GM19395 (cell line): ENCODE measurements around the gene ABCB10.
"Not testable (repeated sequence)": the region's sequence is repeated elsewhere in the genome, so short reads cannot be mapped to it uniquely, and the experiment has no call there.

Source experiments
- ATAC-seq: cut with Tn5 transposase; IDR thresholded peaks from one replicate; pipeline ENCODE4 v1.9.1; 2021; ENCODE audit warnings: mild to moderate bottlenecking, moderate library complexity; ENCODE audit not compliant: unreplicated experiment

The ABCB10 gene

GRCh38 chr1:229558460-229559335 is at the start of gene ABCB10:
TSS of gene ABCB10 (minus strand) at chr1:229558707. CDS start at chr1:229558652, 55 bp downstream.
- ATAC-seq, result peak; percentile 83

DNA sequence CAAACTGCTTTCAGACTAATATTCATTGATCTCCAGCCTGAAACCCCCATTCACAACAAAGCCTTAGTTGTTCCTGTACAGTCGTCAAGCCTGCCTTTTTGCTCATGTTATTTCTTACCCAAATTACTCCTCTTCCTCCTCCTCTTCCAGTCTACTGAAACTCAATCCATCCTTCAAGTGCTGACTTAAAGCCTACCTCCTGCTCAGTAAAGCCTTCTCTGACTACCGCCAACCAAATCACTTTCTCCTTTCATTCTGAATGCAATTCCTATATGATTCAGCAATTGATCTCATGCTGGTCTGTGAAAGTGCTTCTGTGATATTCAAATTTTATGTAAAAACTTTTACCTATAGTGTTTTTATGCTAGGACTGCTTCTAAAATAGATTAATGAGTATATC is 48.9 kb upstream of the ABCB10 start:
- no peak for ATAC-seq

DNA sequence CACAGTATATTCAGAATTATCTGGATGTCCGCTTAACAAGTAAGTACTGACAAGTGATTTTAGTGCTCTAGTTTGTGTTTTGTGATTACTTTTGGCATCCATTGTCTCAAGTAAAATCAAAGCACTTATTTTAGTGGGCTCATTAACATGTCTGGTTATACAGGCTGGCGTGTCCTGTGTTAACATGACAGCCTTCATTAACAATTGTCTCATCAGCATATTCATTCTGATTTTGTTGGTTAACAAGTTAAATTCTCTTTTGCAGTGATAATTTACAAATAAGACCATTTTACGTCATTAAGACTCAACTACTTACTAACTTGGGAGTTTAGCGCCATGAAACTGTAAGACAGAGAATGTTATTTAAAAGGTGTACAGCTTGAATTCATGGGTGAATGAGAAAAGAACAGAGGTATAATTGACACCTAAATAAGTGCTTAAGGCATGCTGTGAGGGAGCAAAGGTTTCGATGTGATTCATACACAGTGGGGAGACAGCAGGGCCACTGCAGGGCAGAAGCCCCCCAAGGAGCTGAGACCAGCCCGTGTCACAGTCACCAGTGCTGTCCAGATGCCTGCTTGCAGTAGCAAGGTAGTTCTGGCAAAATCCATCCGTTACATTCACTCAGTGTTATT is 45.0 kb upstream of the ABCB10 start:
- no peak for ATAC-seq

GRCh38 chr1:229600229-229600628 is 41.7 kb upstream of the ABCB10 start:
- no peak for ATAC-seq

- no peak for ATAC-seq
Measured at GRCh38 chr1:229599218-229599954, 40.9 kb upstream of the ABCB10 start.

- no peak for ATAC-seq
Measured at GRCh38 chr1:229597877-229598276, 39.4 kb upstream of the ABCB10 start.

DNA sequence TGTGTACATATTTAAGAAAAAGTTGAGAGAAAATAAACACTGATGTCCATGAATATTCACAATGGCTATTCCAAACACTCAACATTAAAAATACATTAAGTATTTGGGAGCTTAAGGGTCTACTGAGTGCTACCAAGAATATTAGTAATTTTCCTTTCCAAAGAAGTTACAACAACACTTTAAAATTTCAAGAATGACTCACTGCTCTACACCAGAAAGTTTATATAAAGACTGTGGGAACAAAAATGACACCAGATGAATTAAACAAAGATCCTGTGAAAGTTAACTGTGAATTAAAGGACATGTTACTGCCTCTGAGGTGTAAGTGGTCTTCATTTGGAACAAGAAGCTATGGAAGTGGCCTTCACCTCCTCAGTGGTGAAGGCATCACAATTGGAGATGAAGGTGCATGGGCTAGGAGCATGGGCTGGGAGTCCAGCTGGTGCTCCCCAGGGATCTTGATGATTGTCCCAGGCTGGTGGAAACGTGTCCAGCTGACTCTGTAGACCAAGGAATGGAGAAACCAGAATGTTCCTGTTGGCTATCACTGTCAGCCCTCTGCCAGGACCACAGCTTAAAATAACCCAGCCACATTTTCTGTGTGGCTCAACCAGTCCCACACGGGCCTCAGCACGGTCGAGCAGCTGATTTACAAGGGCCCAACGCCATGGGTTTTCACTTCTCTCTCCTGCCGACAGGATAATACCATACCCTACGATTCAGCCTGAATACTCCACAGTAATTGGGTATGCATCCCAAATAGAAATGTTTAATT is 38.6 kb upstream of the ABCB10 start:
- ATAC-seq, result no peak

DNA sequence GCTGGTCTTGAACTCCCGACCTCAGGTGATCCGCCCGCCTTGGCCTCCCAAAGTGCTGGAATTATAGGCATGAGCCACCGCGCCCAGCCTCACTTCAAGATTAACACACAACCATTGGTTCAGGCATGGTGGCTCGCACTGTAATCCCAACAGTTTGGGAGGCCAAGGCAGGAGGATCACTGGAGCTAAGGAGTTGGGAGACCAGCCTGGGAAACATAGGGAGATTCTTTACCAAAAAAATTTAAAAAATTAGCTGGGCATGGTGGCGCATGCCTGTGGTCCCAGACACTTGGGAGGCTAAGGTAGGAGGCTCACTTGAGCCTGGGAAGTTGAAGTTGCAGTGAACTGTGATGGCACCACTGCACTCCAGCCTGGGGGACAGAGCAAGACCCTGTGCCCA is 37.4 kb upstream of the ABCB10 start:
- ATAC-seq, result not testable (repeated sequence)

DNA sequence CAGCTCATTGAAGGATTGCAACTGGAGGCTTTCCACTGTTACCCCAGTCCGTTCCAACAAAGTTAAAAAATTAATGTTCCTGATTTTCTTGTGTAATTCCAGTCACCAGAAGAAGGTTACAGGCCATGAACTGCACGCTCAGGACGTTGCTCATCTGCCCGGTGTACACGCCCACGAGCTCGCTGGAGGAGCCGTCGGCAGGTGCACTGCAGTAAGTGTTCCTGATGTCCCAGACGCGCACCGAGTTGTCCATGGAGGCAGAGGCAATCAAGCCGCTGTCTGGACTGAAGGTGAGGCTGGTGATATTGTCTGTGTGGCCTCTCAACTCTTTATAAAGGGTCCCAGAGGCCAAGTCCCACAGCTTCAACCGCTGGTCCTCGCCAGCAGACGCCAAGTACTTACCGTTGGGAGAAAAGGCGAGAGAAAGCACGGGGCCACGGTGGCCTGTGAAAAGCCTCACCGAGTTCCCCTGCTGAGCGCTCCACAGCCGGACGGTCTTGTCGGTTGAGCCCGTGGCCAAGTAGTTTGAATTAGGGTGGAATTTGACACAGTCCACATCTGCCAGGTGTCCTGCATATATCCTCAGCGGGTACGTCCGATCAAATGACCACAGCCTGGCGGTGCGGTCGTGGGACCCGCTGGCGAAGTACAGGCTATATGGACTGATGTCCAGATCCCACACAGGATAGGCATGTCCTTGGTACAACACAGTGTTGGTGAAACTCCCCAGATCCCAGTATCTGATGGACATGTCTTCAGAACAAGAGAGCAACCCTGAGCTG is 35.9 kb upstream of the ABCB10 start:
- ATAC-seq, result no peak

DNA sequence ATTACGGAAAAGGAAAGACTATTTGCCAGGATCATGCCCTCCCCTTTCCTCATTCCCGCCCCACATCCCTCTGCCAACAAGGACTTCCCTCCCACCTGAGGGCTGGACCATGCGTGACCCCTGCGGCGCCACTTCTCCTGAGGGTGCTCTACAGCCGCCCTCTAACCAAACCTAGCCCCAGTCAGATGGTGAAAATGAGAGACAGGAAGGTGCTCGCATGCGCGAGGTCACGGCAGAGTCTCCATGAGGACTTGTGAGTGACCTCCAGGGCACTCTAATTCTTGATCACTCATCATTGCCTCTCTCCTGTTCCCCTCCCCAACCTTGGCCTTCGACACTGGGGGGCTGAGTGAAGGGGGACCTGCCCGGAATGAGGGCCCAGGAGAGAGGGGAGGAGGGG is 35.3 kb upstream of the ABCB10 start:
- no peak for ATAC-seq

DNA sequence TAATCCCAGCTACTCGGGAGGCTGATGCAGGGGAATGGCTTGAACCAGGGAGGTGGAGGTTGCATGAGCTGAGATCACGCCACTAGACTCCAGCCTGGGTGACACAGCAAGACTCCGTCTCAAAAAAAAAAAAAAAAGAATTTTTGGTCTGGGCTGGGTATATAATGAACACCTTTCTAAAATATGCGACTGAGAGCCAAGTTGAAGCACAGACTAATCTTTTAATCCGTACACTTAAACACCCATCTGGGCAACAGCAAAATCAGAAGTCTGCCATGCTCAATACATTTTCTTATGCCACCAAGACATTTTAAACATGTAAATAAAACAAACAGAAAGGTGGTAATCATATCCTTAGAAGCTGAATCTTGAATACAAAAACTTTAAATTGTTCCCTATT is 31.6 kb upstream of the ABCB10 start:
- ATAC-seq, result no peak

DNA sequence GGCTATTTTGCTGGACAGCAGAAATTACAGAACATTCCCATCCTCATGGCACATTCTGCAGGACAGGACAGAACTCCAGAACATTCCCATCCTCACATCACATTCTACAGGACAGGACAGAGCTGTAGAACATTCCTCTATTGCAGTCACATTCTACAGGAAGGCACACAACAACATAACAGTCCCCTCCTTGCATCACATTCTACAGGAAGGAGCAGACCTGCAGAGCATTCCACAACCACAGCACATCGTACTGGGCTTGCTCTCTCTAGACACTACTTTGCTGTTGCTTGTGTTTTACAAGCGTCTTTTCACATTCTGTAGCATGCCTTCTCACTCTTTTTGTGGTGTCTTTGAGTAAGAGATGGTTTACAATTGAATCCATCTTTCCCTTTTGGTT is 26.8 kb upstream of the ABCB10 start:
- ATAC-seq, result no peak

DNA sequence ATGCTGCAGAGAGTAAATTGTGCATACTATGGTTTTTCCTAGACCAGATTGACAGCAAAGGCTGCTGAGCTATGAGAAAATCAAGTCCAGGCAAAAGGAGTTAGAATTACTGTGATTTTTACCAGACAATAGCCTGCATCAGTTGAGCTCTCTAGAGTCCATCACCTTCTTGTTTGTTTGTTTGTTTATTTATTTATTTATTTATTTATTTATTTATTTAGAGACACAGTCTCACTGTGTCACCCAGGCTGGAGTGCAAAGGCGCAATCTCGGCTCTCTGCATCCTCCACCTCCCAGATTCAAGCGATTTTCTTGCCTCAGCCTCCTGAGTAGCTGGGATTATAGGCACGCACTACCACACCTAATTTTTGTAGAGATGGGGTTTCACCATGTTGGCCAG is 24.2 kb upstream of the ABCB10 start:
- ATAC-seq, result no peak

DNA sequence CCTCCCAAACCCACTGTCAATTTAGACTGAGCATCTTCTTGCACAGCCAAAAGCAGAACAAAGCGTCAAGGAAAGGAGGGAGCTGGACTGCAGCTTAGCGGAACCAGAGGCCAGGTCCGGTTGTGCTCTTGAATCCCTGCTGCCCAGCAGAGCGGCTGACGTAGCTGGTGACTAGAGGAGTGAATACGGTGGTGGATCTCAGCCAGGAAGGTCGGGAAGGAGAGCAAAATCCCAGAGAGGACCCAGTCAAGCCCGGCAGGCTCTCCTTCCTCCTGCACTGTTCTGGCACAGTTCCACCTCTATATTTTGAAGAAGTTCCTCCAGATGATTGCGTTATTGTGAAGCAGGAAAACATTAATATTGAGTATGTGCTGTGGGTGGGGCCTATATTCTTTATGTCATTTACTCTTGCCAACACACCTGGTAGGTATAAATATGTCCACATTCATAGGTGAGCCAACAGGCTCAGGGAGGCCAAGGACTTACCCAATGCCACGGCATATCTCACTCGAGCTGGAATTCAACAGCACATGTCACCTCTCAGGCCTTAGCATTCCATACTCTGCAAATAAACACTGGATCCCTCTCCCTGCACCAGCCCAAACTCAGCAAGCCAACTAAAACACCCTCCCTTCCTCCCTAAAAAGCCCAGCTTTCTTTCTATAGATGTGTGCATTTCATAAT is 23.6 kb upstream of the ABCB10 start:
- ATAC-seq, result no peak

DNA sequence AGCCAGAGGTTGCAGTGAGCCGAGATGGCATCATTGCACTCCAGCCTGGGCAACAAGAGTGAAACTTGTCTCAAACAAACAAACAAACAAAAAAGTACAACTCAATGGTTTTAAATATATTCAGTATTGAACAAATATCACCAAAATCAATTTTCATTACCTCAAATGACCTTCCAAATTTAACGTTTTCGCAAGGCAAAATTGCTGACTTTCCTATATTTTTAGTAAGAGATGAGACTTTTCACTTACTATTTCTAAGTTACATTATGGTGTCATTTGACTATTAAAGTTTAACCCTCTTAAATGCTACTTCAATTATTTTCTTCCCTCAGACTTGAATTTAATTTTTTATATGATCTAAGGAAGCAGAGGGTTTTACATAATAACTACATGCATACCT is 23.0 kb upstream of the ABCB10 start:
- ATAC-seq, result no peak

GRCh38 chr1:229579059-229579673 is 20.7 kb upstream of the ABCB10 start:
- peak; percentile 87 for ATAC-seq

GRCh38 chr1:229578168-229579058 is 19.9 kb upstream of the ABCB10 start:
- peak; percentile 25 for ATAC-seq
